COLO668 (cell line): Measurements from ENCODE around the gene NF1.
"Not testable (repeated sequence)": the region's sequence is repeated elsewhere in the genome, so short reads cannot be mapped to it uniquely, and the experiment has no call there.

Source experiments
- DNase-seq: peaks from one replicate; lab custom pipeline; 2025; ENCODE audit not compliant: unreplicated experiment; lab: John Stamatoyannopoulos, UW

The NF1 gene

GRCh38 chr17:31249835-31250141 lies 155.0 kb downstream of the NF1 start:
- DNase-seq: no peak

- DNase-seq: no peak
Observed at GRCh38 chr17:31250229-31250628, 155.5 kb downstream of the NF1 start.

GRCh38 chr17:31251105-31251969 lies 156.6 kb downstream of the NF1 start:
- DNase-seq: no peak

GRCh38 chr17:31251970-31252328 lies 157.2 kb downstream of the NF1 start:
- no peak for DNase-seq

- DNase-seq: no peak
Observed at GRCh38 chr17:31252741-31253140, 158.0 kb downstream of the NF1 start.

- DNase-seq: no peak
Observed at GRCh38 chr17:31254654-31255053, 159.9 kb downstream of the NF1 start.

GRCh38 chr17:31256936-31257335 lies 162.2 kb downstream of the NF1 start:
- no peak for DNase-seq

GRCh38 chr17:31260151-31260550 lies 165.4 kb downstream of the NF1 start:
- no peak for DNase-seq

- DNase-seq: no peak
Observed at GRCh38 chr17:31261601-31262000, 166.8 kb downstream of the NF1 start.

- DNase-seq: not testable (repeated sequence)
Observed at GRCh38 chr17:31262923-31263322, 168.1 kb downstream of the NF1 start.

- DNase-seq: no peak
Observed at GRCh38 chr17:31266042-31266441, 171.3 kb downstream of the NF1 start.

- DNase-seq: no peak
Observed at GRCh38 chr17:31269036-31269577, 174.3 kb downstream of the NF1 start.

GRCh38 chr17:31269578-31269983 lies 174.8 kb downstream of the NF1 start:
- DNase-seq: no peak

GRCh38 chr17:31272236-31272635 lies 177.5 kb downstream of the NF1 start:
- DNase-seq: no peak

- no peak for DNase-seq
Observed at GRCh38 chr17:31272803-31273202, 178.0 kb downstream of the NF1 start.

GRCh38 chr17:31273516-31273915 lies 178.7 kb downstream of the NF1 start:
- DNase-seq: no peak

GRCh38 chr17:31274252-31274651 lies 179.5 kb downstream of the NF1 start:
- DNase-seq: no peak

GRCh38 chr17:31275116-31275515 lies 180.3 kb downstream of the NF1 start:
- DNase-seq: no peak

GRCh38 chr17:31279401-31279800 lies 184.6 kb downstream of the NF1 start:
- no peak for DNase-seq

- no peak for DNase-seq
Observed at GRCh38 chr17:31281061-31281460, 186.3 kb downstream of the NF1 start.

GRCh38 chr17:31283841-31284240 lies 189.1 kb downstream of the NF1 start:
- no peak for DNase-seq

- no peak for DNase-seq
Observed at GRCh38 chr17:31286587-31286986, 191.8 kb downstream of the NF1 start.

GRCh38 chr17:31287932-31288331 lies 193.2 kb downstream of the NF1 start:
- DNase-seq: not testable (repeated sequence)
